A549 (cell line): Measurements from ENCODE around the gene CFAP65. TPM values are rescaled to one million over a fixed set of nuclear protein-coding genes. Genes with fewer than 3 reads are reported as not detected.

Source experiments
- ATAC-seq, 2 experiments: fragments of 200-7000 bp in 1 of 2; fragments of >200 bp in 1 of 2; cut with Nextera tagmentation in 1 of 2; cut with Tn5 transposase in 1 of 2; 3 replicates each; pipeline versions ENCODE4 v1.8.0 to v1.9.1; 2018 to 2020; ENCODE audit warnings: mild to moderate bottlenecking in 1 of 2, moderate library complexity in 1 of 2
- CTCF ChIA-PET: fragments of 300-600 bp; sonication (Branson Sonifier 250); formaldehyde crosslinking; extraction: SDS; loops from one replicate; lab custom pipeline; 2021; ENCODE audit warnings: antibody characterized with exemption, inconsistent platforms; lab: Yijun Ruan, JAX
- POLR2A ChIA-PET: fragments of 350-600 bp; formaldehyde crosslinking; extraction: SDS; loops from one replicate; lab custom pipeline; 2021; ENCODE audit warnings: antibody characterized with exemption, inconsistent platforms; lab: Yijun Ruan, JAX
- DNase-seq, 2 experiments: peaks; one replicate each; pipeline versions ENCODE4 v3.0.0 to v3.0.0-alpha.2; 2011 to 2016; ENCODE audit warnings: low read depth in 1 of 2, low spot score in 1 of 2
- FAIRE-seq: peaks from 2 replicates; lab custom pipeline; 2011; peaks lifted over from hg19 to GRCh38; lab: Jason Lieb, UNC
- H3K27ac ChIP-seq, 2 experiments: fragments of >200 bp; sonication (Bioruptor Twin); formaldehyde crosslinking; 3 replicates each; pipeline ENCODE4 v1.5.1; 2016 to 2017
- H3K4me1 ChIP-seq: fragments of >200 bp; sonication (Bioruptor Twin); formaldehyde crosslinking; 3 replicates; pipeline ENCODE4 v1.6.1; 2016
- H3K4me2 ChIP-seq: fragments of >200 bp; sonication (Bioruptor Twin); formaldehyde crosslinking; 3 replicates; pipeline ENCODE4 v1.6.1; 2016
- H3K4me3 ChIP-seq: fragments of >200 bp; sonication (Bioruptor Twin); formaldehyde crosslinking; 3 replicates; pipeline ENCODE4 v1.5.1; 2016
- H3K9me3 ChIP-seq: fragments of >200 bp; sonication (Bioruptor Twin); formaldehyde crosslinking; 3 replicates; pipeline ENCODE4 v1.6.1; 2016
- BHLHE40 ChIP-seq: IDR thresholded peaks from 2 replicates; pipeline ENCODE4 v1.6.1; 2012; ENCODE audit warnings: low read depth, low read length, inconsistent platforms
- CBX2 ChIP-seq: fragments of 200-600 bp; sonication (generic); IDR thresholded peaks from 2 replicates; pipeline ENCODE4 v1.6.1; 2016; ENCODE audit warnings: low read depth, mild to moderate bottlenecking, borderline replicate concordance
- CHD2 ChIP-seq: fragments of 150-350 bp; IDR thresholded peaks from 2 replicates; pipeline ENCODE4 v1.6.1; 2014; ENCODE audit warnings: low read length; ENCODE audit not compliant: partially characterized antibody
- EP300 ChIP-seq, 2 experiments: fragments of >200 bp; sonication (Bioruptor Twin); formaldehyde crosslinking; IDR thresholded peaks; 2 replicates in 1 of 2; 3 replicates in 1 of 2; pipeline ENCODE4 v1.6.1; 2016 to 2017
- FOSL2 ChIP-seq, 2 experiments: fragments of 450-650 bp in 1 of 2; fragments of >200 bp in 1 of 2; sonication (Bioruptor Twin) in 1 of 2; formaldehyde crosslinking; IDR thresholded peaks; 2 replicates each; pipeline versions ENCODE4 v1.5.0 to v1.6.1; 2016 to 2020; ENCODE audit warnings: mild to moderate bottlenecking in 1 of 2, moderate library complexity in 1 of 2
- FOXS1 ChIP-seq: fragments of 250-450 bp; sonication (Bioruptor Pico); IDR thresholded peaks from 2 replicates; pipeline ENCODE4 v1.5.0; 2020; ENCODE audit warnings: mild to moderate bottlenecking, moderate library complexity
- HDAC2 ChIP-seq: fragments of 200-600 bp; sonication (generic); IDR thresholded peaks from 2 replicates; pipeline ENCODE4 v1.6.1; 2016
- HOXB13 ChIP-seq: fragments of 250-450 bp; sonication (Bioruptor Pico); IDR thresholded peaks from 2 replicates; pipeline ENCODE4 v1.5.0; 2020; ENCODE audit warnings: low read depth, mild to moderate bottlenecking, moderate library complexity
- HOXB5 ChIP-seq: fragments of 250-450 bp; sonication (Bioruptor Pico); IDR thresholded peaks from 2 replicates; pipeline ENCODE4 v1.5.0; 2020; ENCODE audit warnings: mild to moderate bottlenecking, moderate library complexity
- NFE2L2 ChIP-seq: fragments of 150-350 bp; conservative IDR thresholded peaks from 2 replicates; pipeline ENCODE4 v1.6.1; 2014; ENCODE audit warnings: low read length
- NPAS2 ChIP-seq: fragments of 250-450 bp; sonication (Bioruptor Pico); IDR thresholded peaks from 2 replicates; pipeline ENCODE4 v1.8.0; 2022; ENCODE audit warnings: mild to moderate bottlenecking, moderate library complexity, borderline replicate concordance
- PHF8 ChIP-seq: fragments of 200-600 bp; sonication (generic); IDR thresholded peaks from 2 replicates; pipeline ENCODE4 v1.6.1; 2016; ENCODE audit warnings: low read depth, mild to moderate bottlenecking, antibody characterized with exemption, moderate library complexity, borderline replicate concordance
- POLR2AphosphoS2 ChIP-seq: conservative IDR thresholded peaks from 2 replicates; pipeline ENCODE4 v1.6.1; 2012; ENCODE audit warnings: low read length, improper control_type of control experiment, inconsistent platforms
- TFCP2L1 ChIP-seq: fragments of 250-450 bp; sonication (Bioruptor Pico); IDR thresholded peaks from 2 replicates; pipeline ENCODE4 v1.5.0; 2021; ENCODE audit warnings: mild to moderate bottlenecking
- TP53 ChIP-seq: fragments of 250-450 bp; sonication (Bioruptor Pico); IDR thresholded peaks from 2 replicates; pipeline ENCODE4 v1.5.0; 2021; ENCODE audit warnings: mild to moderate bottlenecking, moderate library complexity
- USF2 ChIP-seq: fragments of 450-650 bp; IDR thresholded peaks from 2 replicates; pipeline ENCODE4 v1.6.1; 2014; ENCODE audit warnings: antibody characterized with exemption
- ZC3H11A ChIP-seq: fragments of 450-650 bp; IDR thresholded peaks from 2 replicates; pipeline ENCODE4 v1.6.1; 2014; ENCODE audit warnings: antibody characterized with exemption, mild to moderate bottlenecking
- ZSCAN20 ChIP-seq: fragments of 250-450 bp; sonication (Bioruptor Pico); IDR thresholded peaks from 2 replicates; pipeline ENCODE4 v1.8.0; 2022; ENCODE audit warnings: mild to moderate bottlenecking, moderate library complexity
- WGBS: methylation state at CpG from one replicate; pipeline ENCODE4 v1.1.6; 2017; ENCODE audit errors: missing lambda C conversion rate; 5-methylcytosine and 5-hydroxymethylcytosine counted together
- polyA plus RNA-seq, 4 experiments: library from polyadenylated mRNA; depleted of rRNA in 3 of 4; stranded (reverse); fragments of >200 nt; fragmentation: RNase III in 1 of 4; extraction: RNeasy Plus Mini Kit Qiagen cat#74134 plus additional on column Dnase treatment in 1 of 4; gene quantifications; 2 replicates in 3 of 4; 3 replicates in 1 of 4; pipeline ENCODE4 v1.2.3, GENCODE V29; 2011 to 2017
- TF ChIP-seq, protein P1 (sequence below): fragments of 250-450 bp; sonication (Bioruptor Pico); IDR thresholded peaks from 2 replicates; pipeline ENCODE4 v1.5.0; 2020; ENCODE audit warnings: low read depth, mild to moderate bottlenecking, moderate library complexity
- TF ChIP-seq, protein P2 (sequence below): fragments of 150-350 bp; IDR thresholded peaks from 2 replicates; pipeline ENCODE4 v1.6.1; 2014; ENCODE audit warnings: low read depth, mild to moderate bottlenecking, low read length
- TF ChIP-seq, protein P3 (sequence below): fragments of 250-450 bp; sonication (Bioruptor Pico); IDR thresholded peaks from 2 replicates; pipeline ENCODE4 v1.5.0; 2021; ENCODE audit warnings: mild to moderate bottlenecking, moderate library complexity, borderline replicate concordance

The CFAP65 gene
- polyA plus RNA-seq, 2 of the 4 experiments (the other 2 are of a cell fraction), result 0.12 to 0.14 TPM

DNA sequence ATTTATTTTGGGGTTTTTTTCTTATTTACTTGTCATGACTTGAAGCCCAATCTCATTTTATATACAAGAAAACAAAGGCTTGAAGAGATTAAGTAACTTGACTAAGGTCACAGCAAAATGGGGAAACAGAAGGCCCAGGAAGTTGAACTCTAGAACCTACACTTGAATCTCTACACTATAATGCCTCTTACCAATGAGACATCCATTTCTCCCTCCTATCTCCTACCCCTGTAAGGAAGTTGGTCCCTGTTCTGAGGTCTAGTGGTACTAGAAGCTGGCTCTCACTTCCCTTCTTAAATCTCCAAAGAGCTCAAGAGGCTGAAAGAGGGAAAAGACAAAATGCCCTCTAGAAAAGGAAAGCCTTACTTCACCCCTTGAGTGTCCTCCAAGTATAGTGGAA, 44.9 kb upstream of the CFAP65 start (continued):
- no peak for TF ChIP-seq FOSL2 (IDR thresholded peaks at IDR 0.05)
- no peak for TF ChIP-seq FOSL2 (CRISPR knock-in tag; IDR thresholded peaks at IDR 0.05)
- TF ChIP-seq TP53 (CRISPR knock-in tag), result no peak
- TF ChIP-seq, protein P1, sequence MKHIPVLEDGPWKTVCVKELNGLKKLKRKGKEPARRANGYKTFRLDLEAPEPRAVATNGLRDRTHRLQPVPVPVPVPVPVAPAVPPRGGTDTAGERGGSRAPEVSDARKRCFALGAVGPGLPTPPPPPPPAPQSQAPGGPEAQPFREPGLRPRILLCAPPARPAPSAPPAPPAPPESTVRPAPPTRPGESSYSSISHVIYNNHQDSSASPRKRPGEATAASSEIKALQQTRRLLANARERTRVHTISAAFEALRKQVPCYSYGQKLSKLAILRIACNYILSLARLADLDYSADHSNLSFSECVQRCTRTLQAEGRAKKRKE (CRISPR knock-in tag), result no peak
- no peak for TF ChIP-seq HDAC2

GRCh38 chr2:219084791-219085190, 43.5 kb upstream of the CFAP65 start:
- ATAC-seq (no peak), FAIRE-seq (no peak), DNase-seq (no peak)
- no peak overlapping the region for H3K27ac ChIP-seq
- H3K4me2 ChIP-seq, result no peak overlapping the region
- H3K4me3 ChIP-seq, result no peak overlapping the region
- no peaks in the 10 kb centered on the region for H3K9me3 ChIP-seq
- ChIA-PET CTCF (interaction anchor here (0.8 to 5.1 kb wide), 10 partner anchors 8 to 233 kb away, joined by 3 to 19 read pairs (median 4); no protein-coding TSS in a partner anchor), POLR2A (no interaction called here)
- H3K4me1 ChIP-seq, result no peaks in the 10 kb centered on the region
- no peak for TF ChIP-seq BHLHE40
- TF ChIP-seq HOXB13 (CRISPR knock-in tag), result no peak
- no peak for TF ChIP-seq POLR2AphosphoS2
- TF ChIP-seq CBX2, result no peak
- no peak for TF ChIP-seq EP300 (IDR thresholded peaks at IDR 0.05)
- TF ChIP-seq TFCP2L1 (CRISPR knock-in tag), result no peak
- no peak for TF ChIP-seq PHF8
- no peak for TF ChIP-seq FOXS1
- TF ChIP-seq NPAS2 (CRISPR knock-in tag), result no peak
- TF ChIP-seq USF2, result no peak
- TF ChIP-seq ZC3H11A, result no peak
- no peak for TF ChIP-seq CHD2
- TF ChIP-seq, protein P2, sequence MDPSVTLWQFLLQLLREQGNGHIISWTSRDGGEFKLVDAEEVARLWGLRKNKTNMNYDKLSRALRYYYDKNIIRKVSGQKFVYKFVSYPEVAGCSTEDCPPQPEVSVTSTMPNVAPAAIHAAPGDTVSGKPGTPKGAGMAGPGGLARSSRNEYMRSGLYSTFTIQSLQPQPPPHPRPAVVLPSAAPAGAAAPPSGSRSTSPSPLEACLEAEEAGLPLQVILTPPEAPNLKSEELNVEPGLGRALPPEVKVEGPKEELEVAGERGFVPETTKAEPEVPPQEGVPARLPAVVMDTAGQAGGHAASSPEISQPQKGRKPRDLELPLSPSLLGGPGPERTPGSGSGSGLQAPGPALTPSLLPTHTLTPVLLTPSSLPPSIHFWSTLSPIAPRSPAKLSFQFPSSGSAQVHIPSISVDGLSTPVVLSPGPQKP, result no peak
- TF ChIP-seq FOSL2 (IDR thresholded peaks at IDR 0.05), result no peak
- no peak for TF ChIP-seq FOSL2 (CRISPR knock-in tag; IDR thresholded peaks at IDR 0.05)
- no peak for TF ChIP-seq ZSCAN20 (CRISPR knock-in tag)
- no peak for TF ChIP-seq NFE2L2
- TF ChIP-seq, protein P3, sequence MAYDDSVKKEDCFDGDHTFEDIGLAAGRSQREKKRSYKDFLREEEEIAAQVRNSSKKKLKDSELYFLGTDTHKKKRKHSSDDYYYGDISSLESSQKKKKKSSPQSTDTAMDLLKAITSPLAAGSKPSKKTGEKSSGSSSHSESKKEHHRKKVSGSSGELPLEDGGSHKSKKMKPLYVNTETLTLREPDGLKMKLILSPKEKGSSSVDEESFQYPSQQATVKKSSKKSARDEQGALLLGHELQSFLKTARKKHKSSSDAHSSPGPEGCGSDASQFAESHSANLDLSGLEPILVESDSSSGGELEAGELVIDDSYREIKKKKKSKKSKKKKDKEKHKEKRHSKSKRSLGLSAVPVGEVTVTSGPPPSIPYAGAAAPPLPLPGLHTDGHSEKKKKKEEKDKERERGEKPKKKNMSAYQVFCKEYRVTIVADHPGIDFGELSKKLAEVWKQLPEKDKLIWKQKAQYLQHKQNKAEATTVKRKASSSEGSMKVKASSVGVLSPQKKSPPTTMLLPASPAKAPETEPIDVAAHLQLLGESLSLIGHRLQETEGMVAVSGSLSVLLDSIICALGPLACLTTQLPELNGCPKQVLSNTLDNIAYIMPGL (CRISPR knock-in tag), result no peak

DNA sequence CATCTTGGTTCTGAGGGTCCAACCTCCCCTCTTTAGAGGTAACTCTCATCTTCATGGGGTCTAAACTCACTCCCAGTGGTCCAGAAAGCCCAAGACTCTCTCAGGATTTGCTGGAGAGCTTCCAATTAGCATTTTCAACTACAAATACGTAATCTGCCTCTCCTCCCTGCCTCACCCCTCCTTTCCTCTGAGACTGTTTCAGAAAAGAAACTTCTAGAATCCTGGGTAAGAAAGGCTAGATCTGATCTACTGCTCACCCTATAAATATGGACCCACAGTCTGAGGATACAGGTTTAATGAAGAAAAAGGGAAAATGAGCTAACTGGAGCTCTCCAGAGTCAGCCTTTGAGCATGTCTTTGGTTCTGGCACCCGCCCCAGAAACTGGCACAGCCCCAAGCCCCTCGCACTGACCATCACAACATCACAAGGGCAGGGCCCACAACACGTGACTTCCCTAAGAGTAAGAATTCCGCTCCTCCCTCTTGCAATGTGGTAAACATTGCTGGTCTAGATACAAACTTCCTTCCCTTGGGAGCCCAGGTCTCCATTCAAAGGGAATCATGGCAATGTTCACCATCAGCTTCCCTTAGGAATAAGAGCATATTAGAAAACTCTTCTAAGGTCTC, 41.1 kb upstream of the CFAP65 start:
- 68% methylated on average over 5 of the region's 5 CpGs for WGBS
- no peak for FAIRE-seq
- H3K27ac ChIP-seq, result no peak overlapping the region
- H3K4me1 ChIP-seq, result no peaks in the 10 kb centered on the region
- no peak overlapping the region for H3K4me2 ChIP-seq
- CTCF ChIA-PET, result interaction anchor here (0.8 to 3.8 kb wide), 10 partner anchors 8 to 269 kb away, joined by 3 to 16 read pairs (median 6); no protein-coding TSS in a partner anchor
- DNase-seq, result no peak
- no peaks in the 10 kb centered on the region for H3K9me3 ChIP-seq
- POLR2A ChIA-PET, result no interaction called here
- ATAC-seq, result no peak
- TF ChIP-seq HOXB5, result no peak
- TF ChIP-seq ZC3H11A, result no peak
- TF ChIP-seq, all 56 proteins: peak for 0
- H3K4me3 ChIP-seq, result no peak overlapping the region
